ENCODE results near the gene CBY1.

GRCh38 chr22:38629108-38629507 is 27.3 kb upstream of the CBY1 start:
- TF ChIP-seq CTCF (conservative IDR thresholded peaks at IDR 0.05; ENCODE audit: low read length) (no peak), EZH2phosphoT487 (IDR thresholded peaks at IDR 0.05; ENCODE audit: borderline replicate concordance) (no peak)
